Immature natural killer cell (primary cell): ENCODE data around the gene THAP7. TPM values are rescaled to one million over a fixed set of nuclear protein-coding genes. Genes with fewer than 3 reads are reported as not detected.

ENCODE experiments used
- DNase-seq, 3 donors: peaks; one replicate each; pipeline ENCODE4 v3.0.0; 2022; ENCODE audit warnings: mixed read lengths in 1 of 3
- H3K27ac Mint-ChIP-seq, 6 donors: one replicate each; pipeline ENCODE4 v1.8.0; 2020; ENCODE audit warnings: mixed read lengths in 6 of 6, mild to moderate bottlenecking in 5 of 6, inconsistent platforms in 4 of 6, moderate library complexity in 3 of 6
- H3K27me3 Mint-ChIP-seq, 3 donors: one replicate each; pipeline ENCODE4 v1.8.0; 2020 to 2021; ENCODE audit warnings: low read depth in 3 of 3, mild to moderate bottlenecking in 3 of 3, mixed read lengths in 3 of 3, moderate library complexity in 3 of 3, inconsistent platforms in 1 of 3
- H3K36me3 Mint-ChIP-seq, 3 donors: one replicate each; pipeline ENCODE4 v1.8.0; 2020; ENCODE audit warnings: mixed read lengths in 3 of 3, inconsistent platforms in 2 of 3, mild to moderate bottlenecking in 2 of 3
- H3K4me1 Mint-ChIP-seq, 2 donors: one replicate each; pipeline ENCODE4 v1.8.0; 2020; ENCODE audit warnings: inconsistent platforms in 2 of 2, mild to moderate bottlenecking in 2 of 2, mixed read lengths in 2 of 2, moderate library complexity in 1 of 2
- H3K4me3 Mint-ChIP-seq, 5 donors: one replicate each; pipeline ENCODE4 v1.8.0; 2020; ENCODE audit warnings: mild to moderate bottlenecking in 5 of 5, mixed read lengths in 5 of 5, inconsistent platforms in 3 of 5, moderate library complexity in 3 of 5
- H3K9me3 Mint-ChIP-seq, 6 donors: one replicate each; pipeline ENCODE4 v1.8.0; 2020; ENCODE audit warnings: mild to moderate bottlenecking in 6 of 6, mixed read lengths in 6 of 6, inconsistent platforms in 4 of 6, moderate library complexity in 3 of 6
- polyA plus RNA-seq, 3 donors: library from polyadenylated mRNA; unstranded; fragments of 300-500 nt; fragmentation: Illumina TruSeq; gene quantifications; one replicate each; pipeline ENCODE4 v1.2.3, GENCODE V29; 2021

THAP7 gene
- polyA plus RNA-seq, 3 donors from 2014 or later, result 28.9 to 41.4 (median 32.9) TPM

- Mint-ChIP-seq H3K36me3 (no peaks in the 10 kb centered on the region), H3K9me3 (no peaks in the 10 kb centered on the region), H3K27ac (no peak overlapping the region), H3K4me3 (no peak overlapping the region), H3K4me1 (no peaks in the 10 kb centered on the region), H3K27me3 (peaks cover 0 to 2% (median 2%) of the 10 kb centered on the region in 3 donors)
- DNase-seq, result no peak
These were observed 30.8 kb downstream of the THAP7 start for GRCh38 chr22:20970939-20971657.

- peak overlapping the region in 1 of 6 donors; percentile 45 for H3K27ac Mint-ChIP-seq
- no peaks in the 10 kb centered on the region for H3K9me3 Mint-ChIP-seq
- peaks cover 5 to 12% (median 7%) of the 10 kb centered on the region in 3 donors for H3K27me3 Mint-ChIP-seq
- no peak for DNase-seq
- H3K4me3 Mint-ChIP-seq, result no peak overlapping the region
- H3K36me3 Mint-ChIP-seq, result no peaks in the 10 kb centered on the region
- peaks cover 5 to 6% of the 10 kb centered on the region in 2 donors for H3K4me1 Mint-ChIP-seq
These were observed 33.5 kb downstream of the THAP7 start for GRCh38 chr22:20968281-20968977.

- peaks cover 5 to 6% of the 10 kb centered on the region in 2 donors for H3K4me1 Mint-ChIP-seq
- H3K36me3 Mint-ChIP-seq, result no peaks in the 10 kb centered on the region
- H3K27me3 Mint-ChIP-seq, result peaks cover 5 to 12% (median 7%) of the 10 kb centered on the region in 3 donors
- H3K9me3 Mint-ChIP-seq, result no peaks in the 10 kb centered on the region
- no peak overlapping the region for H3K4me3 Mint-ChIP-seq
- no peak overlapping the region for H3K27ac Mint-ChIP-seq
- DNase-seq, result no peak
These were observed 34.2 kb downstream of the THAP7 start for GRCh38 chr22:20967697-20968211.

- peaks cover 5 to 12% (median 9%) of the 10 kb centered on the region in 3 donors for H3K27me3 Mint-ChIP-seq
- no peaks in the 10 kb centered on the region for H3K36me3 Mint-ChIP-seq
- no peak for DNase-seq
- no peaks in the 10 kb centered on the region for H3K9me3 Mint-ChIP-seq
- H3K4me3 Mint-ChIP-seq, result no peak within 1 kb of the TSS
- H3K27ac Mint-ChIP-seq, result no peak within 1 kb of the TSS
- H3K4me1 Mint-ChIP-seq, result peaks cover 5 to 6% of the 10 kb centered on the region in 2 donors
These were observed 34.8 kb downstream of the THAP7 start, which contains the start of gene AIFM3 for GRCh38 chr22:20966883-20967696. Gene AIFM3, plus strand, starts transcription at chr22:20967255. Its CDS starts 690 bp downstream, at chr22:20967945.

- no peaks in the 10 kb centered on the region for H3K36me3 Mint-ChIP-seq
- no peak overlapping the region for H3K27ac Mint-ChIP-seq
- peaks cover 5 to 15% (median 9%) of the 10 kb centered on the region in 3 donors for H3K27me3 Mint-ChIP-seq
- no peaks in the 10 kb centered on the region for H3K9me3 Mint-ChIP-seq
- no peak for DNase-seq
- H3K4me1 Mint-ChIP-seq, result peaks cover 6 to 7% of the 10 kb centered on the region in 2 donors
- H3K4me3 Mint-ChIP-seq, result peak overlapping the region in 2 of 5 donors; percentile 18 to 32
These were observed 35.7 kb downstream of the THAP7 start for GRCh38 chr22:20965888-20966855.

GRCh38 chr22:20965104-20965887 is 36.6 kb downstream of the THAP7 start:
- H3K9me3 Mint-ChIP-seq, result no peaks in the 10 kb centered on the region
- peaks cover 5 to 16% (median 9%) of the 10 kb centered on the region in 3 donors for H3K27me3 Mint-ChIP-seq
- DNase-seq, result no peak
- H3K4me3 Mint-ChIP-seq, result peak overlapping the region in 2 of 5 donors; percentile 18 to 32
- no peak overlapping the region for H3K27ac Mint-ChIP-seq
- peaks cover 6 to 7% of the 10 kb centered on the region in 2 donors for H3K4me1 Mint-ChIP-seq
- no peaks in the 10 kb centered on the region for H3K36me3 Mint-ChIP-seq

- Mint-ChIP-seq H3K4me1 (peaks cover 6 to 7% of the 10 kb centered on the region in 2 donors), H3K4me3 (peak overlapping the region; percentile 67 to 80 (median 77)), H3K27me3 (peaks cover 5 to 17% (median 9%) of the 10 kb centered on the region in 3 donors), H3K9me3 (no peaks in the 10 kb centered on the region), H3K36me3 (no peaks in the 10 kb centered on the region), H3K27ac (peak overlapping the region in 1 of 6 donors; percentile 45)
- no peak for DNase-seq
These were observed 37.2 kb downstream of the THAP7 start for GRCh38 chr22:20964799-20965103.

GRCh38 chr22:20964090-20964798 is 37.7 kb downstream of the THAP7 start:
- peak overlapping the region; percentile 67 to 80 (median 77) for H3K4me3 Mint-ChIP-seq
- H3K4me1 Mint-ChIP-seq, result peaks cover 6 to 7% of the 10 kb centered on the region in 2 donors
- no peaks in the 10 kb centered on the region for H3K9me3 Mint-ChIP-seq
- no peaks in the 10 kb centered on the region for H3K36me3 Mint-ChIP-seq
- DNase-seq, result no peak
- H3K27me3 Mint-ChIP-seq, result peaks cover 5 to 17% (median 9%) of the 10 kb centered on the region in 3 donors
- H3K27ac Mint-ChIP-seq, result peak overlapping the region in 1 of 6 donors; percentile 45

GRCh38 chr22:20963201-20964052 is 38.5 kb downstream of the THAP7 start:
- Mint-ChIP-seq H3K36me3 (no peaks in the 10 kb centered on the region), H3K27ac (peak overlapping the region in 1 of 6 donors; percentile 31), H3K27me3 (peaks cover 5 to 17% (median 7%) of the 10 kb centered on the region in 3 donors), H3K4me3 (peak overlapping the region in 4 of 5 donors; percentile 4 to 30 (median 15)), H3K4me1 (peaks cover 7 to 8% of the 10 kb centered on the region in 2 donors), H3K9me3 (no peaks in the 10 kb centered on the region)
- no peak for DNase-seq

- H3K4me1 Mint-ChIP-seq, result peaks cover 15 to 16% of the 10 kb centered on the region in 2 donors
- no peak overlapping the region for H3K27ac Mint-ChIP-seq
- H3K36me3 Mint-ChIP-seq, result no peaks in the 10 kb centered on the region
- H3K4me3 Mint-ChIP-seq, result no peak overlapping the region
- peaks cover 5 to 17% (median 7%) of the 10 kb centered on the region in 3 donors for H3K27me3 Mint-ChIP-seq
- DNase-seq, result no peak
- H3K9me3 Mint-ChIP-seq, result no peaks in the 10 kb centered on the region
These were observed 39.4 kb downstream of the THAP7 start for GRCh38 chr22:20962491-20962945.

GRCh38 chr22:20960609-20961008 is 41.3 kb downstream of the THAP7 start:
- H3K27me3 Mint-ChIP-seq, result peaks cover 3 to 14% (median 7%) of the 10 kb centered on the region in 3 donors
- H3K9me3 Mint-ChIP-seq, result no peaks in the 10 kb centered on the region
- H3K4me1 Mint-ChIP-seq, result peaks cover 19 to 21% of the 10 kb centered on the region in 2 donors
- peak overlapping the region in 1 of 5 donors; percentile 42 for H3K4me3 Mint-ChIP-seq
- no peak for DNase-seq
- H3K27ac Mint-ChIP-seq, result peak overlapping the region in 2 of 6 donors; percentile 27 to 35
- no peaks in the 10 kb centered on the region for H3K36me3 Mint-ChIP-seq
